NT2/D1 (cell line): ENCODE measurements around the gene CDC25B.

Experiments used
- SUZ12 ChIP-seq: IDR thresholded peaks from 2 replicates; pipeline ENCODE4 v1.6.1; 2011; ENCODE audit not compliant: insufficient read length, insufficient read depth; ENCODE audit errors: extremely low read depth
- YY1 ChIP-seq: IDR thresholded peaks from 2 replicates; pipeline ENCODE4 v1.6.1; 2011; ENCODE audit not compliant: insufficient read length, insufficient read depth
- ZNF274 ChIP-seq: IDR thresholded peaks from 2 replicates; pipeline ENCODE4 v1.6.1; 2011; ENCODE audit warnings: mild to moderate bottlenecking, low read depth, low read length

- TF ChIP-seq YY1 (no peak), ZNF274 (no peak), SUZ12 (no peak)
Observed at GRCh38 chr20:3839328-3839727, 43.2 kb downstream of the CDC25B start.
